ENCODE results near the gene SLC38A7. TPM values are rescaled to one million over a fixed set of nuclear protein-coding genes. Genes with fewer than 3 reads are reported as not detected.
"Not testable (repeated sequence)": the region's sequence is repeated elsewhere in the genome, so short reads cannot be mapped to it uniquely, and the experiment has no call there.

SLC38A7 gene
- total RNA-seq, 1 experiment from 2014 or later: 20.2 TPM

- intact Hi-C loops (cut with micrococcal nuclease; ENCODE audit: unreplicated experiment): no loop called here
- no TSS peak for BruUV-seq (replicated peaks)
- POLR2A ChIA-PET: no interaction called here
These were observed 45.3 kb downstream of the SLC38A7 start for GRCh38 chr16:58639230-58639629.

GRCh38 chr16:58638148-58639036, 46.2 kb downstream of the SLC38A7 start:
- TF ChIP-seq TCF7L2 (IDR thresholded peaks at IDR 0.05; ENCODE audit: low read depth, low read length) (no peak), POLR2AphosphoS5 (IDR thresholded peaks at IDR 0.05; ENCODE audit: low read depth, low read length) (no peak), SIN3A (IDR thresholded peaks at IDR 0.05; ENCODE audit: borderline replicate concordance, insufficient read depth, low read depth, low read length) (no peak)
- TF ChIP-seq, protein P1, sequence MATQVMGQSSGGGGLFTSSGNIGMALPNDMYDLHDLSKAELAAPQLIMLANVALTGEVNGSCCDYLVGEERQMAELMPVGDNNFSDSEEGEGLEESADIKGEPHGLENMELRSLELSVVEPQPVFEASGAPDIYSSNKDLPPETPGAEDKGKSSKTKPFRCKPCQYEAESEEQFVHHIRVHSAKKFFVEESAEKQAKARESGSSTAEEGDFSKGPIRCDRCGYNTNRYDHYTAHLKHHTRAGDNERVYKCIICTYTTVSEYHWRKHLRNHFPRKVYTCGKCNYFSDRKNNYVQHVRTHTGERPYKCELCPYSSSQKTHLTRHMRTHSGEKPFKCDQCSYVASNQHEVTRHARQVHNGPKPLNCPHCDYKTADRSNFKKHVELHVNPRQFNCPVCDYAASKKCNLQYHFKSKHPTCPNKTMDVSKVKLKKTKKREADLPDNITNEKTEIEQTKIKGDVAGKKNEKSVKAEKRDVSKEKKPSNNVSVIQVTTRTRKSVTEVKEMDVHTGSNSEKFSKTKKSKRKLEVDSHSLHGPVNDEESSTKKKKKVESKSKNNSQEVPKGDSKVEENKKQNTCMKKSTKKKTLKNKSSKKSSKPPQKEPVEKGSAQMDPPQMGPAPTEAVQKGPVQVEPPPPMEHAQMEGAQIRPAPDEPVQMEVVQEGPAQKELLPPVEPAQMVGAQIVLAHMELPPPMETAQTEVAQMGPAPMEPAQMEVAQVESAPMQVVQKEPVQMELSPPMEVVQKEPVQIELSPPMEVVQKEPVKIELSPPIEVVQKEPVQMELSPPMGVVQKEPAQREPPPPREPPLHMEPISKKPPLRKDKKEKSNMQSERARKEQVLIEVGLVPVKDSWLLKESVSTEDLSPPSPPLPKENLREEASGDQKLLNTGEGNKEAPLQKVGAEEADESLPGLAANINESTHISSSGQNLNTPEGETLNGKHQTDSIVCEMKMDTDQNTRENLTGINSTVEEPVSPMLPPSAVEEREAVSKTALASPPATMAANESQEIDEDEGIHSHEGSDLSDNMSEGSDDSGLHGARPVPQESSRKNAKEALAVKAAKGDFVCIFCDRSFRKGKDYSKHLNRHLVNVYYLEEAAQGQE (IDR thresholded peaks at IDR 0.05; ENCODE audit: insufficient read depth in 1 of 2, low read depth in 2 of 2, low read length in 1 of 2): no peak
- TF ChIP-seq, protein P2, sequence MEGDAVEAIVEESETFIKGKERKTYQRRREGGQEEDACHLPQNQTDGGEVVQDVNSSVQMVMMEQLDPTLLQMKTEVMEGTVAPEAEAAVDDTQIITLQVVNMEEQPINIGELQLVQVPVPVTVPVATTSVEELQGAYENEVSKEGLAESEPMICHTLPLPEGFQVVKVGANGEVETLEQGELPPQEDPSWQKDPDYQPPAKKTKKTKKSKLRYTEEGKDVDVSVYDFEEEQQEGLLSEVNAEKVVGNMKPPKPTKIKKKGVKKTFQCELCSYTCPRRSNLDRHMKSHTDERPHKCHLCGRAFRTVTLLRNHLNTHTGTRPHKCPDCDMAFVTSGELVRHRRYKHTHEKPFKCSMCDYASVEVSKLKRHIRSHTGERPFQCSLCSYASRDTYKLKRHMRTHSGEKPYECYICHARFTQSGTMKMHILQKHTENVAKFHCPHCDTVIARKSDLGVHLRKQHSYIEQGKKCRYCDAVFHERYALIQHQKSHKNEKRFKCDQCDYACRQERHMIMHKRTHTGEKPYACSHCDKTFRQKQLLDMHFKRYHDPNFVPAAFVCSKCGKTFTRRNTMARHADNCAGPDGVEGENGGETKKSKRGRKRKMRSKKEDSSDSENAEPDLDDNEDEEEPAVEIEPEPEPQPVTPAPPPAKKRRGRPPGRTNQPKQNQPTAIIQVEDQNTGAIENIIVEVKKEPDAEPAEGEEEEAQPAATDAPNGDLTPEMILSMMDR (IDR thresholded peaks at IDR 0.05): no peak
- no TSS peak for BruUV-seq (replicated peaks)
- intact Hi-C loops (cut with micrococcal nuclease; ENCODE audit: unreplicated experiment) (no loop called here), in situ Hi-C loops (cut with HindIII; ENCODE audit: low pct_unique_long_range_greater_than_20kb, low sequenced_read_pairs) (no loop called here)
- CTCF ChIA-PET: interaction anchor here (0.6 kb wide), 1 partner anchor 34 kb away, joined by 6 read pairs; no protein-coding TSS in a partner anchor
- Histone ChIP-seq H3K36me3 (ENCODE audit: control insufficient read depth, insufficient read depth, low read length) (no peaks in the 10 kb centered on the region), H3K9me3 (ENCODE audit: control insufficient read depth, insufficient read depth, low read depth, low read length) (no peaks in the 10 kb centered on the region), H3K27ac (ENCODE audit: low read length) (no peak overlapping the region), H3K4me3 (ENCODE audit: low read depth in 2 of 2, low read length in 2 of 2) (no peak overlapping the region), H3K27me3 (ENCODE audit: control insufficient read depth, insufficient read depth, low read length) (no peaks in the 10 kb centered on the region), H3K4me1 (ENCODE audit: control insufficient read depth, insufficient read depth, low read length) (no peaks in the 10 kb centered on the region)
- DNase-seq (ENCODE audit: low read depth, low spot score): no peak
- peak; percentile 84 for ATAC-seq
- POLR2A ChIA-PET: no interaction called here

More at GRCh38 chr16:58639230-58639629, 45.3 kb downstream of the SLC38A7 start:
- Histone ChIP-seq H3K4me1 (ENCODE audit: control insufficient read depth, insufficient read depth, low read length) (no peaks in the 10 kb centered on the region), H3K9me3 (ENCODE audit: control insufficient read depth, insufficient read depth, low read depth, low read length) (no peaks in the 10 kb centered on the region), H3K27ac (ENCODE audit: low read length) (no peak overlapping the region), H3K4me3 (ENCODE audit: low read depth in 2 of 2, low read length in 2 of 2) (no peak overlapping the region), H3K36me3 (ENCODE audit: control insufficient read depth, insufficient read depth, low read length) (no peaks in the 10 kb centered on the region), H3K27me3 (ENCODE audit: control insufficient read depth, insufficient read depth, low read length) (no peaks in the 10 kb centered on the region)
- in situ Hi-C loops (cut with HindIII; ENCODE audit: low pct_unique_long_range_greater_than_20kb, low sequenced_read_pairs): no loop called here
- TF ChIP-seq TCF7L2 (IDR thresholded peaks at IDR 0.05; ENCODE audit: low read depth, low read length) (no peak), SIN3A (IDR thresholded peaks at IDR 0.05; ENCODE audit: borderline replicate concordance, insufficient read depth, low read depth, low read length) (no peak), POLR2AphosphoS5 (IDR thresholded peaks at IDR 0.05; ENCODE audit: low read depth, low read length) (no peak)
- TF ChIP-seq, protein P2 (IDR thresholded peaks at IDR 0.05): no peak
- TF ChIP-seq, protein P1 (IDR thresholded peaks at IDR 0.05; ENCODE audit: insufficient read depth in 1 of 2, low read depth in 2 of 2, low read length in 1 of 2): no peak
- DNase-seq (ENCODE audit: low read depth, low spot score): no peak
- CTCF ChIA-PET: no interaction called here
- ATAC-seq: 0 out of 2 replicates have a peak, but pooled peaks have one; percentile 14

GRCh38 chr16:58637021-58637420, 47.5 kb downstream of the SLC38A7 start:
- H3K27me3 ChIP-seq (ENCODE audit: control insufficient read depth, insufficient read depth, low read length); H3K36me3 ChIP-seq (ENCODE audit: control insufficient read depth, insufficient read depth, low read length); intact Hi-C loops (cut with micrococcal nuclease; ENCODE audit: unreplicated experiment); H3K9me3 ChIP-seq (ENCODE audit: control insufficient read depth, insufficient read depth, low read depth, low read length); BruUV-seq (replicated peaks); H3K4me3 ChIP-seq (ENCODE audit: low read depth in 2 of 2, low read length in 2 of 2); ATAC-seq; H3K4me1 ChIP-seq (ENCODE audit: control insufficient read depth, insufficient read depth, low read length); in situ Hi-C loops (cut with HindIII; ENCODE audit: low pct_unique_long_range_greater_than_20kb, low sequenced_read_pairs); H3K27ac ChIP-seq (ENCODE audit: low read length); DNase-seq (ENCODE audit: low read depth, low spot score): not testable (repeated sequence)
- ChIA-PET POLR2A (interaction anchor here (0.7 kb wide), 1 partner anchor 355 kb away, joined by 4 read pairs; no protein-coding TSS in a partner anchor), CTCF (interaction anchor here (1.0 kb wide), 1 partner anchor 124 kb away, joined by 4 read pairs; no protein-coding TSS in a partner anchor)

All from Panc1 (cell line).